GM04503 (cell line): Measurements from ENCODE around the gene TTC7B.

Experiments used
- DNase-seq: peaks from one replicate; pipeline ENCODE4 v3.0.0-alpha.2; 2012; ENCODE audit warnings: low read depth

Gene TTC7B

DNA sequence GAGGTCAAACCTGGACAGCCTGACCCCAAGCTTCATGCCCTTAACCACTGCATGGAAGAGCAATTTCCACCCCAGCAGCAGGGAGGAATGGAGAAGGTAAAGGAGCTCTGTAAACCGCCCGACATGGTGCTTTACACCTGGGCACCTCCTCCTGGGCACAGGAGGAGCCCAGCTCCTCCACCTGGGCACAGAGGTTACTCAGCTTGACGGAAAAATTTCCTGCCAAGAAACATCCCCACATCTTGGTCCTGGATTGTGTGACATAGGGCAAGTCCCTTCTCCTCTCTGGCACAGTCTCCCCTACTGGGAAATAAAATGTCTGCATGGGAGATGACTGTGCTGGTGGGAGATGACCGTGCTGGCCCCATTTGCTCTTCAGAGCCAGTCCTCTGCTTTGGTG, 40.8 kb downstream of the TTC7B start:
- DNase-seq = no peak

DNA sequence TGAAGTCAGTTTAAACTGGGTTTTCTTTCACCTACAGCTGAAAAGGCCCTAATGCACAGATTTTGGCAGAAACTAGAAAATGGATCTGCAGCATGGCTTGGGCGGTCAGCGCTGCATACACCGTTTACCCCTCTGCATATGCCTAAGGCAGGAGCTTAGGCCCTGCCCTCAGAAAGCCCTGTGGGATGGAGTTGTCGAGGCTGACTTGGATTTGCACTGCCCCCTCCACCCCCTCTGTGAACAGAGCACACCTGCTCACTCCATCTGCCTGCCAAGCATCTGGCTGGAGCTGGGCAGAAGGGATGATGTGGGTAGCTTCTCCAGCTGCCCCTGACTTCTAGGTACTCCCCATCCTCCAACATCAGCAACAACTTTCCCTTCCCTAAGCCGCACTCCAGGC, 41.9 kb downstream of the TTC7B start:
- DNase-seq = no peak

DNA sequence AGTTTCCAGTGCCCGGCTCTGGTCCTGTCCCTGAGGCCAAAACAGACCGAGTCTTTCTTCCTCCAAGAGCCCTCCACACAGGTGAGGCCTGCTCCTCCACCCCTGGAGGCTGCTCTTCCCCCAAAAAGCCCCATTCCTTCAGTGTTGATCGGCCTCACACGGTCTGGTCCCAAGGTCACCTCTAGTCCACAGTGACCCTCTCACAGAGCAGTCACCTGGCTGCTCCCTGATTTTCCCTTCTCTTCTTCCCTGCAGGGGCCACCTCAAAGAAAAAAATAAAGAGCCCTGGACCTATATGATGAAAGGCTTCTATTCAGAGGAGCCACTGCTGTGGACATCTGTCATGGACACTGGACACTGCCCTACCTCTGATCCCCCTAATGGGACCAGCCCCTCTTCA, 42.5 kb downstream of the TTC7B start:
- no peak for DNase-seq

DNA sequence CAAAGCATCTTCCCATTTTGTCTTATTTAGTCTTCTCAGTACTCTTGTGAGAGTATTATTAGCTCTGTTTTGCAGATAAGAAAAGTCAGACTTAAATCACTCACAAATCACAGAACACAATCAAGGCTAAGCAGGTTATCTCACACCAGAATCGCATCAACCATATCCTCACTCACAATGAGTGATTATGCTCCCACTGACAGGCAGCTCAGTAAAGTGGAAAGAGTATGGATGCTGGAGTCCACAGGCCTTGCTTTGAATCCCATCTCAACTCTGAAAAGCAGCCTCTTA, 43.1 kb downstream of the TTC7B start:
- DNase-seq = no peak

DNA sequence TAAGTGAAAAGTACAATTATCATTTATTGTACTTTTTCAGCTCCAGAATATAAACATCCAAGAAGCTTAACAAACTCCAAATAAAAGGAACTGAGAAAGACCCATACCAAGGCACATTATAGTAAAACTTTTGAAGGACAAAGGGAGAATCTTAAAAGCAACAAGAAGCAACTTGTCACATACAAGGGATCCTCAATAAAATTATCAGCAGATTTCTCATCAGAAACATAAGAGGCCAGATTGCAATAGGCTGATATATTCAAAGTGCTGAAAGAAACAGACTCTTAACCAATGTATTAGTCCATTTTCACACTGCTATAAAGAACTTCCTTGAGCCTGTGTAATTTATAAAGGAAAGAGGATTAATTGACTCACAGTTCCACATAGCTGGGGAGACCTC, 48.3 kb downstream of the TTC7B start:
- no peak for DNase-seq

DNA sequence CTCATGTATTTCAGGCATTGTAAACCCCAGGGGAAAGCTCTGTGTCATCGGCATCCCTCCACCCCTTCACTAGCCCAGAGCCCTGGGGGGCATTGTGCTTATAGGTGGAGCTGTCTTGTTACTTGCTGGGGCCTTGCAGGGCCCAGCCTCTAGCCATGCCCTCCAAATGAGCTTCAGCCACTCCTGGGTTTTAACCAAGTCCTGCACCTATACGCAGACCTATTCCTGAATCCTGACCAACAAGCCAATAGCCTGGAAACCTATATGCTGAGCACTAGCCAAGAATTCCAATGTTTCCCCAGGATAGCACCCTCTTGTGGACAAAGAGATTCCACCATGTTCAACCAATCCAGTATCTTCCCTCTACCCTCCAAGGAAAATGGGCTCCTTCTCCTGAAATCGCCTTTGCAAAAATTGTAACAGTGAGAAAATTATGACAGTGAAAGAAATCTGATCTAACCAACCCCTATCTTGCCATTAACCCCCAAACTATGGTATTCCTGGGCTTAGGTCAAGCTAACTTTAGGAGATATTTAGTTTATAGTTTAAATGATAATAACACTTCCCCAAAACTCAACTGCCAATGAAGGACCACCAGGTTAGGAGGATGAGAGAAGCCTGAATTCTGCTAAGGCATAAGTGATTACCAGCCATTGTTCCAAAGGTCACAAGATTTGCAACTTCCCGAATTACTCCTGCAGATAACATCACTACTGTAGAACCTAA, 55.5 kb downstream of the TTC7B start:
- no peak for DNase-seq

DNA sequence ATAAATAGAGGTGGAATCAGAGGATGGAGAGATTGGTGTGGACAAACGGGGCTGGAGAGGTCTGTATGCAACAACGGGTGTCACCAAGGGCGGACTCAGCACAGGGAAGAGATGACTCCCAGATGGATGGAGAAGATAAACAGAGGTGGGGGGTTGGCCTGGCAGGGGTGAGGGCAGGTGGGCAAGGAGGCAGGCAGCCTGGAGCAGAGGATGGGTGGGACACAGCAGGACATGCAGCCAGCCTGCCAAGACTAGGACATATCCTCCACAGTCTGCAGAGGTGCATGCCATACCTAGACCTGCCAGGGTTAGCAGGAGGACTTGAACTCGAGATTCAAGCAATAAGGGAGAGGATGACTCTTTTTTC, 56.2 kb downstream of the TTC7B start:
- DNase-seq = no peak

DNA sequence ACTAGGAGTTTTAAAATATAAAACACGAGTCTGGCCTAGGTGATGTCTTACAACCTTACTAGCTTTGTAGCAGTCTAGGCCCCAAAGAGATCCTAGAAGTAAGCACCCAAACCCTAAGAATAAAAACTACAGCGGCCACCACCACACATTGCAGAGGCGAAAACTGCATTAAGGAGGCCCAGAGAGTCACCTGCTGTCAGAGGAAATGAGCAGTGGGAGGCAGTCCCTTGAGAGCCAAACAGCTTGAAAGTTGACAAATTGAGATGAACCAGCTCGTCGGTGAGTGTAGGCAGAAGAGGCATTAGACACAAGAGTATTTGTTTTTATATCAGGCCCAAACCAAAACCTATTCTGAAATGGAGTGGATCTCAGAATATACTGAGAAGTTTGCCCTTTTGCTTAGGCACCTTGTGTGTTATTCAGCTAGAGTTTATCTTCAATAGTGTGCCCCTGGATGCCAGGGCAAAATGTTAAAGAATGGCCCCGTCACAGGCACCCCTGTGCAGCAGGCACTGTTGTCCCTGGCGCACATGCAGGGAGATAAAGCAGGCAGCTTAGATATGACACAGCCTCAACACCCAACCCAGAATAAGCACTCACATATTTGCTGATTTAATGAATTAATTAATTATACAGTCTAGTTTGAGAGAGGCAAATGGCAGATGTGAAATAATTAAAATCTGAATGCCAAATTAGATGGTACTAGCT, 56.7 kb downstream of the TTC7B start:
- no peak for DNase-seq

DNA sequence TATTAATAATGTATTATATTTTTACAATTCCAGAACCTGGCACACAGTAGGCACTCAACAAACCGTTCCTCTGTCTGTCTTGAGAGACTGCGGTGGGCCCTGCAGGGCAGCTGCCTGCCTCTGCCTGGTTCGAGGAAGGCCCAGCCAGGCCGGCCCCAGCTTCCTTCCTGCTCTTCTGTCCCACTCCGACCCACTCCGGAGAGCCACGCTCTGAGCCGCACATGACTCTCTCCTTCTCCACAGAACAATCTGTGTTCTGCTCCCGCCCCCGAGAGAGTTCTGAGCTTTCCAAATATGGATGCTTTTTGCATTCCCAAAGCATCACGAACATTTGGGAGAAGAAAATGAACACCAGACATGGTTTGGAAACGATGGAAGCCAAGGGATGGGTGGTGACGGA, 57.3 kb downstream of the TTC7B start:
- DNase-seq = peak; percentile 36

DNA sequence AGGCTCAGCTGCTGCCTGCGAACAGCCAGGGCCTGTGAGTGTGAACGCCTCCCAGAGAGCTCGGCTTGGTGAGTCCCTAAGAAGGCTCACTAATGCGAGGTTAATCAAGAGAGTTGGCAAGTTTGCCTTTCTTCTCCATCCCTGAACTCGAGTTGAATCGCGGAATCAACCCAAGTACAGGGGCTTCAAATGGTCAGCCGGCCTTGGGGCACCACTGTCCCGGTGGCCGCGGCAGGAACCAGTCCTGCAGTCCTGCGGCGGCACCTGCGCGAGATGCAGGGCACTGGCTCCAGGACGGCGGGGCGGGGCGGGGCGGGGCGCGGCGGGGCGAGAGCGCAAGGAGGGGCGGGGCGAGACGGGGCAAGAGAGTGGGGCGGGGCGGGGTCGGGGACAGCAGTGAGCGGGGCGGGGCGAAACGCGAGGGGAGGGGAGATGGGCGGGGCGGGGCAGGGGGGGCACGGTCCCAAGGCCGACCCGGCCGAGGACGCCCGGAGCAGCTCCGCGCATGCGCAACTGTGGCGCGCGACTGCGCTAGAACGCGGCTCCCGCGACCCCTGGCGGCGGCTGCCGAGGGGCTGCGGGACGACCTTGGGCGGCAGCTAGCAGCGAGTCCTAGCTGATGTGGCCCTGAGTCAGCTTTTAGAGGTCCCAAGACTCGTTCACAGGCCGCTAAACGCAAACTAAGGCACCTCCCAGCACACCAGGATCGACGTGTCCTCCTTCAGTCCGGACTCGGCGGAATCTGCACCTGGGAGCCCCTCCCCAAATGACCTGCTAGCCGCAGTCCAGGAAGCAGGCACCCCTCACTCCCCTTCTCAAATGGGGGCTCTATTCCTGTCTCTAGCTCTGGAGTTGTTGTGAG, 58.0 kb downstream of the TTC7B start:
- peak; percentile 36 for DNase-seq

DNA sequence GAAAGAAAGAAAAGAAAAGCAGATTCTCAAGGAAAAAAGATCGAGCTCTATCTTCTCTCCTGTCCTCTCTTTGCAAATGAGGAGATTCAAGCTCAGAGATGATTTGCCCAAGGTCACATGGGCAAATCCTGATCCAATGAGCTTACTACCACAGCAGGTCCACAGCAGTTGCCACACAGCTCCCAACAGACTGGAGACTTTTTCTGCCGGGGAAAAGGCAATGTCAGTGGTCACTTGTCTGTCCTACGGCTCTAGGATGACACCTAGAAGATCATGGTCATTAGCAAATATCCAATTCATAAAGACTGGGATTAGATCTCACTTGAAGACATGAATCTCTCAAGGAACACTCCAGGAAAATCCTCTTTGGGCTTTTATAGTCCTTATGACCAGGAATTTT, 58.8 kb downstream of the TTC7B start:
- no peak for DNase-seq

DNA sequence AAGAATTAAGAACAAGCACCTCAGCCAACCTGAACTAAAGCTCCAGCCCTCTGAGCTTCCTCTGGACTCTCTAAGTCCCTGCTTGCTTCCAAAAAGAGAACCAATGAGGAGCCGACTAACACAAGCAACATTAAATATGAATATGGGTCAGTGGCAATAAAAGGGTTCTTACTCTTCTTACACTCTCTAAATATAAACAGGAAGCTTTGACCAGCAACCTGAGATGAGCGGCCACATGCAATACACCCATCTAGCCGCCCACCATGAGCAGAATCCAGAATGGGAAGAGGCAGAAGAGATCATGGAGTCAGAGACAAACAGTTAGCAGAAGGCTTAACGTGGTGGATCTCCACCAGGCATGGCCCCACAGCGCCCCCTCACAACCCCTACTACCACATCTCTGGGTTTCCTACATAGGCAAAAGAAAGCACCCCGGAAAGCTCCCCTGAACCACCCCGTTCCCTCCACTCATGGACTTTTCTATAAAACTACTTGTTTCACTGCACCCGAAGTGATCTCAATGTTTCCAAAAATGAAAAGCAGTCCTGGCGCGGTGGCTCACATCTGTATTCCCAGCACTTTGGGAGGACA, 59.4 kb downstream of the TTC7B start:
- no peak for DNase-seq

DNA sequence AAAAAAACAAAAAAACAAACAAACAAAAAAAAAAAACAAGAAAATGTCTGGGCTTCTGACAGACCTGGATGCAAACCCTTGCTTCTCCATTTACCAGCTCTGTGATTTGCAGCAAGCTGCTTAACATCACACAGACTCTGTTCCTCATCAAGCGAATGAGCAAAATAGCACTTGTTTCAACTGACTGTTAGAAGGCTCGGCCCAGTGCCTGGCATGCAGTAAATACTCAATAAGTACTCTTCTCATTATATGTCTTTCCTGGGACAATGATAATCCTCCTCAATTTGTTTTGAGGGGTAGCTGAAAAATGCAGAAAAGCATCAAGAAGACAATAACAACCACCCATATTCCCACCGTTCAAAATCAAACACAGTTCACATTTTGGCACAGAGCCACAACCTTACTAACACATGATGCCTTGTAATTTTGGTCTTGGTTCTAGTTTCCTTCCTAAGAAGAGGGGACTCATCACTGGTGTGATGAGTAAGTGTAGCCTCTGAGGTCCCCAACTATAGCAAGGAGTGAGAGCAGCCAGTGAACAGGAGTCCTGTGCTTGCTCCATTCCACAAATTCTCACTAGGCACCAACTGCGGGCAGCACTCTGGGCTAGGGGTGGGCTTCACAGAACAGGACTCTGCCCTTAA, 60.4 kb downstream of the TTC7B start:
- DNase-seq = no peak

DNA sequence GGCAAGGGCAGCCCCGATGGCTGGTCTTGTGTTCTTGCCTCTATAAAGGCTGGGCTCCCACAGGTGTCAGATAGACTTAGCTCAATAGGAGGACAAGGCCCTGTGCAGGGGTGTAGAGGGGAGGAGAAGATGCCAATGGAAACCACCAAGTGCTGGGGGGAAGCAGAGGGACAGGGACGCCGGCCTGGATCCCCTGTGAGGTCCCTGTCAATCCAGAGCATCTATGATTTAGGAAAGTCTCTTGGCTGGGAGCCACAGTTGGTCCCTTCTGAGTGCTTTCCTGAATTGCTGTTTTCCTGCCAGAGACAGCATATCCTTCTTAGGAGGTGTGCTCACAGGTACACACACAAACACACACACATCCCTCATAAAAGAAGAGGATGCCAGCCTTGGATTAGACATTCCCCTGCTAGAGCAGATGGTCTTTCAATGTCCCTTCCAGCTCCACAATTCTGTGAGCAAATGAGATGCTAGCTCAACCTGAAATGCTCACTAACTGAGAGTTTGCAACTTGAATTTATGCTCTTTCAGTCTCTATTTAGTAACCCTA, 62.7 kb downstream of the TTC7B start:
- DNase-seq = no peak

DNA sequence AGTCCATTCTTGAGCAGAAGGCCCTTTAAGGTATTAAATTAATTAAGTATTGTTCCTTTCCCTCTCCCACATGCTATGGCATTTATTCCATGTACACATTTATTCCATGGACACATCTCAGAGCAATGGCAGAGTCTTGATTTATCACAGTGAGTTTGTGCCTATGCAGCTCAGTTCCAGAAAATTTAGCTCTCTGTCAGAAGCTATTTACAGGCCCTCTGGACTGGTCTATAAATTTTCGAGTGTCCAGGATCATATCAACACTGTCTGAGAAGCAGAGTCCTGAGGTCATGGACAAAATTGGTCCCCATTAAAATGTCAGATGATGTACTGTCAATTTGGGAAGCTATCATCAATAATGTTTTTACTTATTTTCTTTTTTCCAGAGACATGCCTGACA, 65.5 kb downstream of the TTC7B start:
- no peak for DNase-seq

DNA sequence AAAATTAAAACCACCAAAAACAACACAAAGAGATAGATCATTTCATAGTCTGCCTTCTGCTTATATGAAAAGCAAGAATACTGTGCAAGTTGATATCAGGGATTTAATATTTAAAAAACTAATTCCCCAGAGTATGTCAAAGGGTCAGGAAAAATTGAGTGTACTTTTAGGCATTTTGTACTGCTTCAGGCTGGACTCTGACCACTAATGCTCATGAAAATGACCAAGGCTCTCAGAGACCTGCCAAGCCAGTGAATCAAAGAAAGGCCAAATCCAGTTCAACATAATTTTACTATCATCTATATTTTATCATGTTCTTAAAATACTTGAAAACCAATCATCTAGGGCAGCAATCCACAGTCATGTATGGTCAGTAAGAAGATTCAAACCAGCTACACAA, 66.0 kb downstream of the TTC7B start:
- DNase-seq = no peak

DNA sequence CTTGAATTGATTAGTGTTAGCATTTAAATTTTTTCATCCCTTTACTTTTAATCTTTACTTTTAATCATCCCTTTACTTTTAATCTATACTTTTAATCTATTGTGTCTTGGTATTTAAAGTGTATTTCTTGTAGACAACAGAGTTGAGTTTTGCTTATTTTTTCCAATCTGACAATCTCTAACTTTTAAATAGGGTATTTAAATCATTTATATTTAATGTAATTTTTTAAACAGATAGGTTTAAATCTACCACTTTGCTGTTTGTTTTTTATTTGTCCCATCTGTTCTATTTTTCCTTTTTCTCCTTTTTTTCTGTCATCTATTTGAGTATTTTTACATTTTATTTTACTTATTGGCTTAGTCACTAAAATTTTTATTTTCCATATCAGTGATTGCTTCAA, 68.3 kb downstream of the TTC7B start:
- no peak for DNase-seq

DNA sequence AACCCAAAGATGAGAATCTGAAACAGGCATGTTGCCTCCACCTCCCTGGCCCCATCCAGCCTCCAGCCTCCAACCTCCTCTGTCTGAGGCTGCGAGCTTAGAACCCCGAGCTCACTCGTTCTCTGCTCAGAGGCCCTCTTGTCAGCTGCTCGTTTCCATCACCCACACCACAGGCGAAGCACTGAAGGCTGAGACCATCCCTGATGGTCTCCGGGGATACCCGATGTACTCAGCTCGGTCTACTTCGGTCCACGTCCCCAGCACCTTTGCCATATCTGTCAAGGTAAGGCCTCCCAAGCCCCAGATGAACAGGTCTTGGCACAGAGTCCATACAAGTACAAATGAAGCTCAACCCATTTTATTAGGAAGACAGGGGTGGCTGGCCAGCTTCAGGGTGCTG, 72.4 kb downstream of the TTC7B start:
- DNase-seq = no peak

DNA sequence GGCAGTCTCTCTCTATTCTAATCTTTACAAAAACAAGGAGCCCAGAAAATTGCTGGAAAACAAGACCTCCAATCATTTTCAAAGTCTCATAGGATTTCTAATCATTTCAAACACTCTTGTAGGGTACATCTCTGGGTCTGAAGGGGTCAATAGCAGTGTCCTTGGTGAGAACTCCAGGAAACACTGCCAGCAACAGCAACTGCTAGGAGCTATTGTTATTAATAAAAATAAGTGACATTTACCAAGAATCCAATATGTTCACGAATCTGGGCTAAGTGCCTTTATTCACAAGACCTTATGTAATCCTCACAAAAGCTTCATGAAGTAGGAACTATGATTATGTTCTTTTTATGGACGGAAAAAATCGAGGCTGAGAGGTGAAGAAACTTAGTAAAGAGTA, 72.8 kb downstream of the TTC7B start:
- DNase-seq = no peak

DNA sequence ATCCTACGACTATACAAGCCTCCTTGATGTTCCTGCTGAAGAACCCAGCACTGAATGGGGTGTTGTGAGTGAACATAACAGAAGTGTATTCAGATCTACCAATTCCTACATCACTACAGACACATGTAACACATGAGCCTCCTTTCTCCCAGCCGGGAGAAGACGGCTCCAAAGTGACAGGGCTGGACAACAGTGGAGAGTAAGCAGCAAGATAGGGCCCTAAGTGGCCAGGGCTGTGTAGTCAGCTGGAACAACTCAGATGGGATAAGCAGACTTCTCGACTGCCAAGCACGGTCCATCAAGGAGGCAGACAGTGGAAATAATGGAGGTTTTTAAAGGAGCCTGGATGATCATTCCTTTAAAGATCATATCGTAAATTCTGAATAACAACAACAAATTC, 73.5 kb downstream of the TTC7B start:
- DNase-seq = no peak

DNA sequence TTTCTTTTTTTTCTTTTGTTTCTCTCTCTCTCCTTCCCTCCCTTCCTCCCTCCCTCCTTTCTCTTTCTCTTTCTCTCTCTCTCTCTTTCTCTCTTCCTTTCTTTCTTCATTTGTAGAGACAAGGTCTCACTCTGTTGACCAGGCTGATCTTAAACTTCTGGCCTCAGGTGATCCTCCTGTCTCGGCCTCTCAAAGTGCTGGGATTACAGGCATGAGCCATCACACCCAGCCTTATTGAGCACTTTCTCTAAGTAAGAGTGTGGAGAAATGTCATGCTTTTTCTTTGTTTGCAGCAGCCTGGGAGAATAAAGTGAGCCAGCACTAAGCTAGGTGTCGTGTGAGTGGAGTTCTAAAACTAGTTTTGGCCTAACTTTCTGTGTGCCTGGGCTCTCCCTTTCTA, 74.0 kb downstream of the TTC7B start:
- no peak for DNase-seq

DNA sequence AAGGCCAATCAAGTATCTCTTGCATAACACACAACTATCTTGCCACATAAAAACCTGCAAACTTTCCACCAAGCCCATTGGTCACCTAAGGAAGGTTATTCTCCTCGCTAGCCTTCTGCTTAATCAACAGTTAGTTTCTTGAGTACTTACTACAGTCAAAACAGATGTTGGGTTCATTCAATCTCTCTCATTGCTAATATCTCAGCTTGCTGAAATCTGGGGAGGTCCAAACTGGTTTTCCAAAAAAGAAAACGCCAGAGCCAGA, 74.6 kb downstream of the TTC7B start:
- no peak for DNase-seq
